ENCODE measurements around the gene PPP1R27.

DNA sequence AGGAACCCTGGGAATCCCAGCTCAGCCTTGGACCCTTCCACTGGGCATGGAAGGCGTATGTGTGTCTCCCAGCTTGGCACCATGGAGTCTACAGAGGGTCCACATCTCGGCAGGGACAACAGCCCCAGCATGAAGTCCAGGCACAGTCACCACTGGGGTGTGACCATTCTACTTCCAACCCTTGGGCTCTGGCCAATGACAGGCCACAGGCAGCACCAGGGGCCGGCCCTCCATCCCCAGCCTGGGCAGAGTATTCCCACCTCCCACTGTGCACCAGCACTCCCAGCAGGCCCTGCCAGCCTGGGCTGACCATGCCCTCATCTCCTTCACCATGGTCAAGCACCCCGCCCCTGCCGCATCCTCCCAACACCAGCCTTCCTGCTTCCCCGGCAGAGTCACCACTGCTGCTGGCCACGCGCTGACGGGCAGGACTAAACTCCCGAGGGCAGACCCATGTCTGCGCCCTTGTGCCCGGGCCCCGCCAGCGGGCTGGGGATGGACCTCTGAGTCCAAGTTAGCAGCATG is 9.5 kb upstream of the PPP1R27 start:
- TF ChIP-seq, protein P1, sequence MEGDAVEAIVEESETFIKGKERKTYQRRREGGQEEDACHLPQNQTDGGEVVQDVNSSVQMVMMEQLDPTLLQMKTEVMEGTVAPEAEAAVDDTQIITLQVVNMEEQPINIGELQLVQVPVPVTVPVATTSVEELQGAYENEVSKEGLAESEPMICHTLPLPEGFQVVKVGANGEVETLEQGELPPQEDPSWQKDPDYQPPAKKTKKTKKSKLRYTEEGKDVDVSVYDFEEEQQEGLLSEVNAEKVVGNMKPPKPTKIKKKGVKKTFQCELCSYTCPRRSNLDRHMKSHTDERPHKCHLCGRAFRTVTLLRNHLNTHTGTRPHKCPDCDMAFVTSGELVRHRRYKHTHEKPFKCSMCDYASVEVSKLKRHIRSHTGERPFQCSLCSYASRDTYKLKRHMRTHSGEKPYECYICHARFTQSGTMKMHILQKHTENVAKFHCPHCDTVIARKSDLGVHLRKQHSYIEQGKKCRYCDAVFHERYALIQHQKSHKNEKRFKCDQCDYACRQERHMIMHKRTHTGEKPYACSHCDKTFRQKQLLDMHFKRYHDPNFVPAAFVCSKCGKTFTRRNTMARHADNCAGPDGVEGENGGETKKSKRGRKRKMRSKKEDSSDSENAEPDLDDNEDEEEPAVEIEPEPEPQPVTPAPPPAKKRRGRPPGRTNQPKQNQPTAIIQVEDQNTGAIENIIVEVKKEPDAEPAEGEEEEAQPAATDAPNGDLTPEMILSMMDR (IDR thresholded peaks at IDR 0.05; ENCODE audit: borderline replicate concordance, extremely low read depth, low read length, poor library complexity, severe bottlenecking), result no peak
- TF ChIP-seq EZH2 (IDR thresholded peaks at IDR 0.05; ENCODE audit: borderline replicate concordance, low read depth, low read length, severe bottlenecking), result no peak

Measured in DND-41 (cell line).